Upper lobe of right lung (tissue), 1 donor: ENCODE results near the gene ATP5PO. TPM values are rescaled to one million over a fixed set of nuclear protein-coding genes. Genes with fewer than 3 reads are reported as not detected.

ENCODE experiments used
- ATAC-seq: fragments of 200-7000 bp; cut with Tn5 transposase; one replicate; pipeline ENCODE4 v1.9.1; 2020; ENCODE audit warnings: mild to moderate bottlenecking, moderate library complexity
- DNase-seq: peaks from one replicate; pipeline ENCODE4 v3.0.0-alpha.2; 2020
- H3K27ac ChIP-seq: fragments of 200-600 bp; one replicate; pipeline ENCODE4 v1.8.0; 2022
- H3K27me3 ChIP-seq: fragments of 200-600 bp; one replicate; pipeline ENCODE4 v1.8.0; 2022; ENCODE audit warnings: mild to moderate bottlenecking
- H3K36me3 ChIP-seq: fragments of 200-600 bp; one replicate; pipeline ENCODE4 v1.8.0; 2022
- H3K4me1 ChIP-seq: fragments of 200-600 bp; one replicate; pipeline ENCODE4 v1.8.0; 2022
- H3K4me3 ChIP-seq: fragments of 200-600 bp; one replicate; pipeline ENCODE4 v1.8.0; 2022; ENCODE audit warnings: mild to moderate bottlenecking
- H3K9me3 ChIP-seq: fragments of 200-600 bp; one replicate; pipeline ENCODE4 v1.8.0; 2022
- intact Hi-C: fragments of 100-400 bp; cut with DNase I; formaldehyde crosslinking; loops from one replicate; pipeline ENCODE4 v1.11.0; 2022
- total RNA-seq: library from RNA; stranded (reverse); fragmentation: NEBNext Ultra II Directional; extraction: Animal tissue kit (Norgen Biotek cat#: 25700); gene quantifications from one replicate; pipeline ENCODE4 v1.2.1, GENCODE V29; 2021
- TF ChIP-seq, protein P1 (sequence below): fragments of 200-600 bp; IDR thresholded peaks from one replicate; pipeline ENCODE4 v1.8.0; 2022; ENCODE audit warnings: antibody characterized with exemption
- donor health status: DM: no; HTN: yes; CAD: no; lungs with severe emphysema.

Gene ATP5PO
- total RNA-seq, 1 donor from 2014 or later = 107 TPM

DNA sequence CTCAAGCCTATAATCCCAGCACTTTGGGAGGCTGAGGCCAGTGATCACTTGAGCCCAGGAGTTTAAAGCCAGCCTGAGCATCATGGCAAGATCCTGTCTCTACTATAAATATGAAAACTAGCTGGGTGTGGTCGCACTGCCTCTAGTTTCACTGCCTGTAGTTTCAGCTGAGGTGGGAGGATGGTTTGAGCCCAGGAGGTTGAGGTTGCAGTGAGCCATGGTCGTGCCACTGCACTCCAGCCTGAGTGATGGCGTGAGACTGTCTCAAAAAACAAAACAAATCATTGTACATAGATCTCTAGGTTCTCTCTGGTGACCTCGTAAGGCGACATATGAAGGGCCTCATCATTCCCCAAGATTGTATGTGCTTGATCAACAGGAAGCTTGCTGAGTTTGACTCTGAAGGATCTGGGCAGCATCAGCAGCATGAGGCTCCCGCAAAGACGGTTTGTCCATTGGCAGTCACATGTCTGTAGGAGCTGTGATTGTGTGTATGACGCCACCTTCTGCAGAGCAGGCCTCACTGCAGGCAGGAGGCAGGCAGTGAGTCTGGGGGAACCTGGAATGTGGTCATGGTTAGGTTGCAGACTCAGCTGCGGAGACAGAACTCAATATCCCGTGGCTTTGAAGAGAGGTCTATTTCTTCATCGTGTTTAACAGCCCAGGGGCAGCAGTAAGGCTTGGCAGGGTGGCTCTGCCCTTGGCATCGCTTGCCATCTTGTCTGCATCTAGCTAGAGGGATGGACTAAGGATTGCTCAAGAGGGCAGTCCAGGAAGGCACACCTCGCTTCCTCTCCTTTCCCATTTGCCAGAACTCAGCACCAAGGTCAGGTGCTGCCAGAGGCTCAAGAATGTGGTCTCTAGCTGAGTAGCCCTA lies 14.0 kb downstream of the ATP5PO start:
- Histone ChIP-seq H3K36me3 (peaks cover 72% of the 10 kb centered on the region), H3K27ac (no peak overlapping the region), H3K27me3 (no peaks in the 10 kb centered on the region), H3K4me1 (no peaks in the 10 kb centered on the region), H3K4me3 (no peak overlapping the region), H3K9me3 (no peaks in the 10 kb centered on the region)
- intact Hi-C loops = no loop called here
- ATAC-seq (peak; percentile 83), DNase-seq (no peak)
- TF ChIP-seq, protein P1, sequence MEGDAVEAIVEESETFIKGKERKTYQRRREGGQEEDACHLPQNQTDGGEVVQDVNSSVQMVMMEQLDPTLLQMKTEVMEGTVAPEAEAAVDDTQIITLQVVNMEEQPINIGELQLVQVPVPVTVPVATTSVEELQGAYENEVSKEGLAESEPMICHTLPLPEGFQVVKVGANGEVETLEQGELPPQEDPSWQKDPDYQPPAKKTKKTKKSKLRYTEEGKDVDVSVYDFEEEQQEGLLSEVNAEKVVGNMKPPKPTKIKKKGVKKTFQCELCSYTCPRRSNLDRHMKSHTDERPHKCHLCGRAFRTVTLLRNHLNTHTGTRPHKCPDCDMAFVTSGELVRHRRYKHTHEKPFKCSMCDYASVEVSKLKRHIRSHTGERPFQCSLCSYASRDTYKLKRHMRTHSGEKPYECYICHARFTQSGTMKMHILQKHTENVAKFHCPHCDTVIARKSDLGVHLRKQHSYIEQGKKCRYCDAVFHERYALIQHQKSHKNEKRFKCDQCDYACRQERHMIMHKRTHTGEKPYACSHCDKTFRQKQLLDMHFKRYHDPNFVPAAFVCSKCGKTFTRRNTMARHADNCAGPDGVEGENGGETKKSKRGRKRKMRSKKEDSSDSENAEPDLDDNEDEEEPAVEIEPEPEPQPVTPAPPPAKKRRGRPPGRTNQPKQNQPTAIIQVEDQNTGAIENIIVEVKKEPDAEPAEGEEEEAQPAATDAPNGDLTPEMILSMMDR = peak; percentile 39

DNA sequence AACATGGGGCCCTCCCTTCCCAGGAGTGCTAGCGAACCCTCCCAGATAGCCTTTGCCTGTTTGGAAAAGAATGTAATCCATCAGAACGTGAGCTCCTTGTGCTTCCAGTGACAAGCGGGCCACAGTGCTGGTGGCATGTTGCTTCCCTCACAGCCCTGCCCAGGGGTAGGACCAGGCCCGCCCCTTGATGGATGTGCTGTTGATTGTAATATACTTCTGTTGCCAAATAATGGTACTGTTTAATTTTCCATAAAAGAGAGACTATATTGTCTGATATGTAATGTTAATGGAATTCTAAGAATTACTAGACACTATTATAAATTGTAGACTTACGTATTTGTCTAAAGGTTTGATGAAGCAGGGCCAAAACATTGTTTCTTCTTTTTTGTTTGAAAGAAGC lies 16.4 kb downstream of the ATP5PO start:
- ATAC-seq = no peak

DNA sequence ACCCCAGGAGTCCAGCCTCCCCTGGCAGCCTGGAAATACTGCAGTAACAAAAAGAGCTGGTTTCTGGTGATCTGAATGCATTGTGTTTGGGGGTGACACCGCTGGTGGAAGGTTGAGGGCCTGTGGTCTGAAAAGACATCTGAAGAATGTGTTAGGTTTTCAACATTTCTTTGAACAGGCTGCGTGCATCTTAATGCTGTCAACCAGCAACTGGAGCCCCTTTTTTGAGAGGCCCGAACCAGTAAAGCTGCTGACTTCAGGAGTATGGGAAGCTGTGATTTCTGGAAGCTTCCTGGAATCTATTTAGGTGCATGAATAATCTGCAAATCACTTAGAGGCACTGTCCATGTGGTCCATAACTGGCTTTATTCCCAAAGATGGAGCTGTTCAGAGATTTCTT lies 17.0 kb downstream of the ATP5PO start:
- Histone ChIP-seq H3K27ac (no peak overlapping the region), H3K36me3 (peaks cover 41% of the 10 kb centered on the region), H3K27me3 (no peaks in the 10 kb centered on the region), H3K4me1 (peaks cover 8% of the 10 kb centered on the region), H3K4me3 (no peak overlapping the region), H3K9me3 (no peaks in the 10 kb centered on the region)
- TF ChIP-seq, protein P1 = no peak
- intact Hi-C loops = no loop called here
- ATAC-seq = no peak
- DNase-seq = no peak

More for the DNA sequence above, 16.4 kb downstream of the ATP5PO start:
- Histone ChIP-seq H3K9me3 (no peaks in the 10 kb centered on the region), H3K4me1 (peaks cover 4% of the 10 kb centered on the region), H3K4me3 (no peak overlapping the region), H3K27ac (no peak overlapping the region), H3K36me3 (peaks cover 47% of the 10 kb centered on the region), H3K27me3 (no peaks in the 10 kb centered on the region)
- TF ChIP-seq, protein P1 = no peak
- no peak for DNase-seq
- intact Hi-C loops = no loop called here

DNA sequence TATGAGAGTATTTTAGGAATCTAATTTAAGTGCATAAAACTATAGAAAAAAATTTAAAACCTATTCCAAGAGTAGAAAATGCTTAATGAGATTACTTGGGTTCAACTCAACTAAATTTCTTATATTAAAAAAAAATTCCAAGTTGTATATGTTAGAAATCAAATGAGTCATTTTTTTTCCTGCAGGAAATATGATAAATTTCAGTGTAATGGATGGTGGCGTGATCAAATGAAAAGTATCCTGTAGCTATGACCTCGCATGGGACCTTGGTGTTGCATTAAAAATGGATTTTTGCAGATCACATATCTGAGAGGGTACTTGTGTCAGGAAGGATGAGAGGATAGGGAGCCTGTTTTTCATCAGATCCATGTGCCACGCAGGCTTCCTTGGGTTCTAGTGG lies 17.9 kb downstream of the ATP5PO start:
- no peaks in the 10 kb centered on the region for H3K27me3 ChIP-seq
- no peak overlapping the region for H3K4me3 ChIP-seq
- H3K36me3 ChIP-seq = peaks cover 33% of the 10 kb centered on the region
- no peak overlapping the region for H3K27ac ChIP-seq
- intact Hi-C loops = no loop called here
- H3K9me3 ChIP-seq = no peaks in the 10 kb centered on the region
- ATAC-seq (no peak), DNase-seq (no peak)
- TF ChIP-seq, protein P1 = no peak
- H3K4me1 ChIP-seq = peaks cover 9% of the 10 kb centered on the region

DNA sequence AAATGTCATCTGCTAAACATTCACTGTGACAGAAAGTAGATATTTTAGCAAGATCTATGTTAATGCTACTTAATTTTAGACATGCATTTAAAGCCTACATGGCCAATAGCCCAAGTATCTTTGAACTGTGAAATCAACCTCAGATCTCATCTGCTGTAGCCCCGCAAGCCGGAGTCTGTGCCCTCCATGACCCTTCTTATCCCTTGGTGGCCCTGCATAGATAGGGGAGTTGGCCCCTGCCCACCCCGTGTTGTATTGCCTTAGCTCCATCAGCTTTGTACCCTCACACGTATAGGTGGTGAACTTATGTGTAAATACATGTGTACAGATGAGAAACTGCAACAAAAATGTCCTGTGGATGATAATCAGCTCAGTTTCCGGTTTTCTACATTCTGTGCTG lies 18.5 kb downstream of the ATP5PO start:
- Histone ChIP-seq H3K4me3 (no peak overlapping the region), H3K27ac (no peak overlapping the region), H3K27me3 (no peaks in the 10 kb centered on the region), H3K36me3 (peaks cover 26% of the 10 kb centered on the region), H3K4me1 (peaks cover 9% of the 10 kb centered on the region), H3K9me3 (no peaks in the 10 kb centered on the region)
- intact Hi-C loops = no loop called here
- DNase-seq = no peak
- ATAC-seq = no peak
- TF ChIP-seq, protein P1 = no peak
